PFSK-1 (cell line): ENCODE results near the gene MUC5AC.

Experiments
- POLR2AphosphoS5 ChIP-seq: IDR thresholded peaks from 2 replicates; pipeline ENCODE4 v1.6.1; 2012; ENCODE audit warnings: low read depth, mild to moderate bottlenecking, control low read depth, low read length, moderate library complexity
- REST ChIP-seq, 2 experiments: IDR thresholded peaks; 2 replicates each; pipeline versions ENCODE4 v1.6.1 to v1.8.0; 2011 to 2012; ENCODE audit warnings: low read depth in 2 of 2, low read length in 2 of 2, control low read depth in 1 of 2, inconsistent platforms in 1 of 2, mild to moderate bottlenecking in 1 of 2, moderate library complexity in 1 of 2; ENCODE audit not compliant: insufficient read depth in 1 of 2
- TAF1 ChIP-seq: IDR thresholded peaks from 2 replicates; pipeline ENCODE4 v1.6.1; 2012; ENCODE audit warnings: low read length, control low read depth, borderline replicate concordance; ENCODE audit not compliant: insufficient read depth

GRCh38 chr11:1217151-1217550 lies 59.4 kb downstream of the MUC5AC start:
- TF ChIP-seq POLR2AphosphoS5 (no peak), TAF1 (no peak), REST (IDR thresholded peaks at IDR 0.05; ENCODE audit: insufficient read depth in 1 of 2, low read depth in 2 of 2, low read length in 2 of 2) (no peak)
